Bronchial epithelial cell (primary cell): ENCODE results near the gene SNTB2. TPM values are rescaled to one million over a fixed set of nuclear protein-coding genes. Genes with fewer than 3 reads are reported as not detected.
A peak's percentile ranks its signal among the peaks of the same experiment; 100 is the strongest.

Experiments used
- DNase-seq: peaks from one replicate; pipeline ENCODE4 v3.0.0-alpha.2; 2010; ENCODE audit warnings: low read depth
- FAIRE-seq: peaks from 2 replicates; lab custom pipeline; 2011; peaks lifted over from hg19 to GRCh38; lab: Jason Lieb, UNC
- H3K27me3 ChIP-seq: 2 replicates; pipeline ENCODE4 v1.5.1; 2011; ENCODE audit warnings: low read length; ENCODE audit not compliant: control insufficient read depth, insufficient read depth
- H3K36me3 ChIP-seq: 2 replicates; pipeline ENCODE4 v1.5.1; 2011; ENCODE audit warnings: low read length; ENCODE audit not compliant: control insufficient read depth, insufficient read depth
- H3K4me3 ChIP-seq: 2 replicates; pipeline ENCODE4 v1.5.1; 2011; ENCODE audit warnings: mild to moderate bottlenecking, low read depth, low read length, control low read depth
- total RNA-seq: library from RNA; depleted of rRNA; stranded (reverse); fragments of >200 nt; gene quantifications from 2 replicates; pipeline ENCODE4 v1.2.1, GENCODE V29; 2014
- TF ChIP-seq, protein P1 (sequence below): IDR thresholded peaks from 2 replicates; pipeline ENCODE4 v1.5.1; 2011; ENCODE audit warnings: mild to moderate bottlenecking, moderate library complexity, low read length, control low read depth, inconsistent platforms; ENCODE audit not compliant: insufficient read depth, severe bottlenecking

Gene SNTB2
- total RNA-seq, 1 donor from 2014 or later: 10.5 TPM

DNA sequence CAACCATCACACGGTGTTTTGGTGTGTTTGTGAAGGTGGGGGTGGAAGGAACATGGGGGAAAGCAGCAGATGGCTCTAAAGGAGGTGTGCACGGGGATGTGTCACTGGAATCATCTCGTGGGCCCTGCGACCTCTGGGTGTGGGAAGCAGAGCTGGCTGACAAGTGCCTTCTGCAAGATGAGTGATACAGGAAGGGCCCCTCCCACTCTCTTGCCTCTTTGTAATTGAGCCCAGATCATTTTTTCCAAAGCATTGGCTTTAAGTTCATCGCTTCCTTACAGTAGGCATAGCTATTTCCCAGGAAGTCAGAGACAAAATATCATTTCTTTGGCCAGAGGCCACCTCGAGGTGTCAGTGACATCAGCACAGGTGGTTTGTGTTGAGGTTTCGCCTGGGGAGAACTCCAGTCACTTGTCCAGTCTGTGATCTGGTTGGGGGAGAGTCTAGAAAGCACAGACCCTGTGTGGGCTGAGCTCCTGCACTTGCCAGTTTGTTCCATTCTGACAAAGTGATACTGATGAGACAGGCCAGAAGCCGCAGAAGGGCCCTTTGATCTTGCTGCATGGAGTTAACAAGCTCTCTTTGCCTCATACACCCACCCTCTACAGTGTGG lies 20.6 kb upstream of the SNTB2 start:
- H3K36me3 ChIP-seq: peaks cover 15% of the 10 kb centered on the region
- DNase-seq (peak; percentile 10), FAIRE-seq (no peak)
- H3K4me3 ChIP-seq: no peak overlapping the region
- TF ChIP-seq, protein P1, sequence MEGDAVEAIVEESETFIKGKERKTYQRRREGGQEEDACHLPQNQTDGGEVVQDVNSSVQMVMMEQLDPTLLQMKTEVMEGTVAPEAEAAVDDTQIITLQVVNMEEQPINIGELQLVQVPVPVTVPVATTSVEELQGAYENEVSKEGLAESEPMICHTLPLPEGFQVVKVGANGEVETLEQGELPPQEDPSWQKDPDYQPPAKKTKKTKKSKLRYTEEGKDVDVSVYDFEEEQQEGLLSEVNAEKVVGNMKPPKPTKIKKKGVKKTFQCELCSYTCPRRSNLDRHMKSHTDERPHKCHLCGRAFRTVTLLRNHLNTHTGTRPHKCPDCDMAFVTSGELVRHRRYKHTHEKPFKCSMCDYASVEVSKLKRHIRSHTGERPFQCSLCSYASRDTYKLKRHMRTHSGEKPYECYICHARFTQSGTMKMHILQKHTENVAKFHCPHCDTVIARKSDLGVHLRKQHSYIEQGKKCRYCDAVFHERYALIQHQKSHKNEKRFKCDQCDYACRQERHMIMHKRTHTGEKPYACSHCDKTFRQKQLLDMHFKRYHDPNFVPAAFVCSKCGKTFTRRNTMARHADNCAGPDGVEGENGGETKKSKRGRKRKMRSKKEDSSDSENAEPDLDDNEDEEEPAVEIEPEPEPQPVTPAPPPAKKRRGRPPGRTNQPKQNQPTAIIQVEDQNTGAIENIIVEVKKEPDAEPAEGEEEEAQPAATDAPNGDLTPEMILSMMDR: no peak
- H3K27me3 ChIP-seq: no peaks in the 10 kb centered on the region

GRCh38 chr16:69166946-69167930 lies 19.7 kb upstream of the SNTB2 start:
- H3K27me3 ChIP-seq: no peaks in the 10 kb centered on the region
- H3K4me3 ChIP-seq: no peak overlapping the region
- H3K36me3 ChIP-seq: peaks cover 15% of the 10 kb centered on the region
- FAIRE-seq: no peak
- TF ChIP-seq, protein P1: no peak
- peak; percentile 59 for DNase-seq

- DNase-seq (no peak), FAIRE-seq (no peak)
- H3K27me3 ChIP-seq: no peaks in the 10 kb centered on the region
- H3K36me3 ChIP-seq: peaks cover 13% of the 10 kb centered on the region
- TF ChIP-seq, protein P1: no peak
- H3K4me3 ChIP-seq: no peak overlapping the region
Measured at GRCh38 chr16:69169051-69169450, 17.9 kb upstream of the SNTB2 start.

DNA sequence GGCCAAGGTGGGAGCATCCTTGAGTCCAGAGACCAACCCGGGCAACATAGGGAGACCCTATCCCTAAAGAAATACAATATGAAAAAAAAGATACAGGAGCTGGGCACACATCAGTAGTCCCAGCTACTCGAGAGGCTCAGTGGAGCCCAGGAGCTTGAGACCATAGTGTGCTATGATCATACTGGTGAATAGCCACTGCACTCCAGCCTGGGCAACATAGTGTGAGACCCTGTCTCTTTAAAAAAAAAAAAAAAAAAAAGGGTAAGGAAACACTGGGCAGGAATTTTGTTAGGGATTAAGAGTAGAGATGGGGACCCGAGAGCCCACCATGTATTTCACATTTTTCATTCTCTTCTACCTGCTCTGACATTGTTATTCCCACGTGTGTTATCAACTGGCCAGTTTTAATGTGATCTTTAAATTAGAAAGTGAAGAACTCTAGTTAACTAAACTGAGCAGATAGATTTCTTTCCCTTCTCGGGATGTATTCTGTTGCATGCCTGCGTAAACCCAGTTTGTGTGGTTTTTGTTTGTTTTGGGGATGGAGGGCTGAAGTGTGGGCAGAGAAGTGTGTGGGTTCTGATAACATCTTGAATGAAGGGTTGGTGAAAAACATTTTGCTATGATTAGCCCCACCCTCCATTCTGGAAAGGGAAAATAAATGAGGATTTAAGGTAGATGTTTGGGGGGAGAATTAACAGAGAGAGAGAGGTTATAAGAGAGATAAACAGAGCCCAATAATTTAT lies 17.2 kb upstream of the SNTB2 start:
- no peak for DNase-seq
- TF ChIP-seq, protein P1: no peak
- FAIRE-seq: no peak
- Histone ChIP-seq H3K4me3 (no peak overlapping the region), H3K27me3 (no peaks in the 10 kb centered on the region), H3K36me3 (peaks cover 12% of the 10 kb centered on the region)

DNA sequence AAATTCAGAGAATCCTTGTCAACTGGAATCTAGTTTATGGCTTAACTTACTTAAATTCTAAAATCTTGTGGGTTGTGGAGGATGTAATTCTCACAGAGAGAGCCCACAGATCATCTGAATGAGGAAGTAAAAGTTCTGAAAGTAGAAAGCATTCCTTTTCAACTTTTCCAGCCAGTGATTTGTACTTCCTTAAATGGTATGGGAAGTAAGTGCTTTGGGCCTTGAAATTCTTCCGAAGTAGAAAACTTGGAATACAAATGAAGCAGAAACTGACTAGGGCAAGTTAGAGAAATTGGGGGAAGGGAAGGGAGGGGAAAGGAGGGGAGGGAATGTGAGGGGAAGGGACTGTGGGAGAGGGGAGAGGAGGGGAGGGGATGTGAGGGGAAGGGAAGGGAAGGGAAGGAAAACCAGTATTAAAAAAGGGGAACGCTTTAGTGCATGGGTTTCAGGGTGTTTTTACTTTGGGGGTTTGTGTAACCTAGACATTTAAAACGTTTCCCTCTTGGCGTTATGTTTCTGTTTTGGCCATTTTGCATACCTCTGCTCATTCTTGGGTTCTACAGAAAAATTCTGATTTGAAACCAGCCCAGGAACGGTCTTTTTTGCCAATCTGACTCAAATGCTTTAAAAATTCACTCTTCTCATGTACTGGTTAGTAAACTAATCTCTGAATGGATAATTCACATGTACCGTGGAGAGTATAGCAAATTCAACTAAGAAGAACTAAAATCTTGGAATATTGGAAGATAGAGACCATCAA lies 15.5 kb upstream of the SNTB2 start:
- Histone ChIP-seq H3K4me3 (no peak overlapping the region), H3K36me3 (peaks cover 5% of the 10 kb centered on the region), H3K27me3 (no peaks in the 10 kb centered on the region)
- no peak for DNase-seq
- TF ChIP-seq, protein P1: no peak
- FAIRE-seq: no peak
